ENCODE measurements around the gene OPCML. TPM values are rescaled to one million over a fixed set of nuclear protein-coding genes. Genes with fewer than 3 reads are reported as not detected.

OPCML gene
- total RNA-seq, 1 donor from 2014 or later = not detected

DNA sequence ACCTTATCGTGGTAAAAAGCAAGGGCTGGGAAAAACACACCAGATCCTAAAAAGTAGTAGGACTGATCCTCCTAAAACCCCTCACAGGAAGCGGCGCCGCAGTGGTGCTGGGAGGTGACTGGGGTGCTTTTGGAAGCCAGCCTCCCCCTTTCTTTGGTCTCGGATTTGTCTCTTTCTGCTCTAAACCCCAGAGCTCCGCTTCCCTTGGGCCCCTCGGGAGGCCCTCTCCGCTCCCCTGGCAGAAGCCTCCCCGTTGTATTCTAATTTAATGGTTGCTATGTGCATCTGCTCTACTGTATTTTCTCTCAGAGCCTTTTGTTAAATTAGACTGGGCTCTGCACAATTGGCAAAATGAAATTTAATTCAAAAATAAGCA, 587.7 kb downstream of the OPCML start:
- no peak for DNase-seq (ENCODE audit: low read depth in 2 of 2)

DNA sequence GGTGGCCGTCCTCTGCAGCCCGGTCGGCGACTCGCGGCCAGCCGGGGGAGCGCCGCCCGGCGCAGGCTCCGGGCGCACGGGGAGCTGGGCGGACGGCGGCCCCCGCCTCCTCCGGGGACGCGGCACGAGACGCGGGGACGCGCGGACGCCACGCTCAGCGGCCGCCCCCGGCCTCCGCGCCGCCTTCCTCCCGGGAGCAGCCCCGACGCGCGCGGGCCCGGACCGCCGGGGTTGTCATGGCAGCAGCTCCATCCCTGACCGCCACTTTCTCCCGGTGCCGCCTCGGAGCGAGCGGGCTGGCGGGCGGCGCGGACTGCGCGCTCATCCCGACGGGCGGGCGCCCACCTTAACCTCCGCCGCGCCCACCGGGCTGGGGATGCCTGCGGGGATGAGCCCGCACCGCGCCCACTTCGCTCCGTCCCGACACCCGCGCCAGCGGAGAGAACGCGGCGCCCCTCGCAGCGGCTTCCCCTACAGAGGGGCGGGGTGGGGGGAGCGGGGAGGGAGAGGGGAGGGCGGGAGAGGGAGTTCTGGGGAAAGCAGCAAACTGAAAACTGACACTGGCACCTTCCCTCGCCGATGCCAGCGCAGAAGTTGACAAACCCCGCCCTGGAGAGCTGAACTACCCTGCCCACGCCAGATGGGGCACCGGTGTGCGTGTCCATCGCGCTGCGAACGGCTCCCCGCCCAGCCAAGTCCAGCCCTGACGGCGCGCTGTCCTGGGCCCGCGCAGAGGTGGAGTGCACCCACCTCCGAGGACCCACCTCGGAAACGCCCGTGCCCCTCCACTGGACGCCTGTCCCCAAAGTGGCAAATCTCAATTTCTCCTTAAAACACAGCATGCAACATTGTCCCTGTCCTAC, 588.4 kb downstream of the OPCML start:
- no peak for DNase-seq (ENCODE audit: low read depth in 2 of 2)

DNA sequence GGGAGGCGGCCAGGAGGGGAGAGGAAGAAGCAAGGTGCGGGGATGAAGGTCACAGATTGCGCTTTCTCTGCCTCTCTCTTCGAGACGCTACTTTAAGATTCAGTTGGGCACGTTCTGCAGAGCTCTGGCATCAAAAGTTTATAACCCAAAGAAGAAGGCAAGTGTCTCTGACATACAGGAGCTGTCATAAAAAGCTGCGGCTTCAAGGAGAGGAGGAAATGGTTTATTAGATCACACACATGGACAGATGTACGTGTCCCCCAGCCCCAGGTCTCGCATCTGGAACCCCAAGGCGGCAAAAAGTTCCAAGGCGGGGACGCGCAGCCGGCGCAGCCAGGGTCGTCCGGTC, 589.0 kb downstream of the OPCML start:
- no peak for DNase-seq (ENCODE audit: low read depth in 2 of 2)

DNA sequence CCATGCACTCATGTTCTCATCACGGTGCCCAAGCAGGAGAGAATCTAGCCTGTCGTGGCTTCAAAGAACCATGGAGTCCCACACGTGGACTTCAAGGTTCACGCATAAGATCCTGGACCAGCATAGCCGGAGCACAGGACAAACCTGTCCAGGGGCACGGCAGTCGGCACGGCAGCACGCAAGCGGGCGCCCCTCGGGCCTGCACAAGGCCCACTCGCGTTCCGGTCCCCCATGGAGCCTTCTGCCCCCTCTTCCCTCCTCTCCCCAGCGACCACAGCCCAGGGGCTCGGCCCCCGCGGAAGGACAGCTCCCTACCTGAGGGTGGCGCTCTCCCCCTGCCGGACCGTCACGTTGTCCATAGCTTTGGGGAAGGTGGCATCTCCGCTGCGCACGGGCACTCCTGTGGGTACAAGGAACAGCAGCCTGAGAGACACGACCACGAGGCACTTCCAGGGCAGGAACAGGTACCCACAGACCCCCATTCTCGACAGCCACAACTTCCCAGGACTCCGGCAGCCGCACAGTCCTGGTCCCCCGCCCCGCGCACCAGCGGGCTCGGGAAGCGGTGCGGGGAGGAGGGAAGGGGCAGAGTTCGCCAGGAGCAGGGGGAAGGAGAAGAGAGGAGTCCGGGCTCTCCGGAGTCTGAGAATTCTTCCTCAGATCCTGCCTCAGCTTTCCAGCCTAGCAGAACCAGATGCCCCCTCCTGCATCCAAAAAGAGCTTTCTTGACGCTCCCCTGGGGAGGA, 589.5 kb downstream of the OPCML start:
- DNase-seq (ENCODE audit: low read depth in 2 of 2) = no peak

DNA sequence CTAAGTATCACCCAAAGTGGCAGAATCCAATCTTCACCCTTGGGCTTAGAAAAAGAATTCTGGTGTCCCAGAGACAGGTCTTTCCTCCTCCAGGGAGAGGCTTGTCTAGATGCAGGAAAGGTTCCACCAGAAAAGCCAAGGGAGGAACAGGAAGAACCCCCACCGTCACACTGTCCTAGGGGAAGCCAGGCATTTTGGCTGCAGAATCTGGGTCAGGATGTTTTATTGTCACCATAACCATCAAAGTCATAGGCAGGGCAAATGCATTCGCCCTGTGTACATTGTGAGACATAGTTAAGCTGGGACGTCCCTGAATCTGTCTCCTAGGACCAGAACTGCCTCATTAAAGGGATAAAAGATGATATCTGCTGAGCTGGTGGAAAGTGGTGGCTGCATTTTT, 590.5 kb downstream of the OPCML start:
- no peak for DNase-seq (ENCODE audit: low read depth in 2 of 2)

DNA sequence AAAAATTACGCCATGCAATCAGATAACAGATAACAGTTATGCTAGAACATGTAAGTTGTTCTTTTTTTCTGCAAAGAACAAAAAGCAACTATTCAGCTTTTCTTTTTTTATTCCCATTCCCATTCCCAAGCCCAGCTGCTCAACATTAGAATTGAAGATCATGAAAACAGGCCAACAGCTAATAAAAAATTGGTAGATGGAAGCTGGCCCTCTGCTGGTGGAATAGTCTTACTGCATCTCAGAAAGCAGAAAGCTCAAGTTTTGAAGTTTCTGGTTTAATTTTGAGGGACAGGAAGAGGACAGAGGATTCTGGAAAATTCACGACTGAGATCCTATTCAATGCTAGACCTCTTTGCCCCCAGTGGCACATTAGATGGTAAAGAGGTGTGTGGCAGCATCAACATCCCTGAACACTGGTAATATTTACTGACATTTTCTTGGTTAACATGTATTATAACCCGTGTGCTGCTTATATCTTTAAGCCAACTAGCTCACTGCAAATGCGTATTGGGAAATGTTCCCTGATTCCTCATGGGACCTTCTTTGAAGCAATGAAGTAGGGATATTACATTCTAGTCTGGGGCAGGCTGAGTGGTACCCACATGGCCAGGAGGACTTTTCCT, 591.2 kb downstream of the OPCML start:
- DNase-seq (ENCODE audit: low read depth in 2 of 2) = peak; percentile 5 to 16

DNA sequence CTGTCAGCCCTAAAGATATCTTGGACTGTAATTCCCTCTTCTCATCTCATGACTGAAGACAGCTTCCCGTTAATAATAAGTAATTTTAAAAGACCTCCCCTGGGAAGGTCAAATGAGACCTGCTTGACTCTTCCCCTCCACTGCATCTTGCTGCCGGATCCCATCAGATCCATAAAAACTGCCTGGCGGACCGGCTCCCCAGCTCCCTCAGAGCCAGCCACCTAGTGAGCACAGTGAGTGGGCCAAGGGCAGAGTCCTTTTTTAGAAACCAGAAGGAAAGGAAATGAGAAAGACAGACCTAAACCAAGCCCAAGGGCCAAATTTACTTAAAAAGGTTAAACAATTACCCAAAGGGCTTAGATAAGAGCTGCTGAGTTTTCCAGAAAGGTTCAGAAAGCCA, 595.3 kb downstream of the OPCML start:
- DNase-seq (ENCODE audit: low read depth in 2 of 2) = no peak

DNA sequence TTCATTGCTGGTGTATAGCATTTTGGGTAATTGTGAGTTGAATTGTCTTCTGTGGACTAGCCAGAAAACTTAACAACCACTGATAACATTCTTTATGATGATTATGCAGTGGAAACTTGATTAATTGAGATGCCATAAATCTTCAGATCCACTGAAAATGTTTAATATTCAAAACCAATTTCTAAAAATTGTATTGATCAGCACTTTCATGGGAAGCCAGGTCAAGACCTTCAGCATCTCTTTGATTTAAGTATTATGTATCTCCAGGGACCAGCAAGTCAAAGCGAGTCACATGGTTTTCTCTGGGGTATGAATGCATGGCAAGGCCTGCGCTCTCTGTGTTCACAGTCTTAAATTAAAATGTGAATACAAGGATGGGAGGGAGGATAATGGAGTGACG, 596.9 kb downstream of the OPCML start:
- no peak for DNase-seq (ENCODE audit: low read depth in 2 of 2)

DNA sequence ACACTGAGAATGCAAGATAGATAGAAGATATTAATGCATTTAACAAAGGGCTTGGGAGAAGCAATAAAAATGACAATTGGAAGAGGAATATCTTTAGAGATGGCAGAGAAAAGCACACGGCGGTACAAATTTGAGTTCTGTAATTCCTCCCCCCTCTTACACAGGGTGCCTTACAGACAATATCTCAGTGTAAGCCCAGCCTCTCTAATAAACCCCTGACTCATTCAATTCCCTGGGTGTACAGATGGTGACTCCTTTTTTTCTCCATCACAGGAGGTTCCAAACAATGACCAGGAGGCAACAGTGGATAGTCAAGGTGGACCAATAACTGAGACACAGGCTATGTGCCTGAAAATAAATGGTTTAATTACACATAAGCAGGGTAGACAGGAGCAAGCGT, 598.6 kb downstream of the OPCML start:
- DNase-seq (ENCODE audit: low read depth in 2 of 2) = no peak

DNA sequence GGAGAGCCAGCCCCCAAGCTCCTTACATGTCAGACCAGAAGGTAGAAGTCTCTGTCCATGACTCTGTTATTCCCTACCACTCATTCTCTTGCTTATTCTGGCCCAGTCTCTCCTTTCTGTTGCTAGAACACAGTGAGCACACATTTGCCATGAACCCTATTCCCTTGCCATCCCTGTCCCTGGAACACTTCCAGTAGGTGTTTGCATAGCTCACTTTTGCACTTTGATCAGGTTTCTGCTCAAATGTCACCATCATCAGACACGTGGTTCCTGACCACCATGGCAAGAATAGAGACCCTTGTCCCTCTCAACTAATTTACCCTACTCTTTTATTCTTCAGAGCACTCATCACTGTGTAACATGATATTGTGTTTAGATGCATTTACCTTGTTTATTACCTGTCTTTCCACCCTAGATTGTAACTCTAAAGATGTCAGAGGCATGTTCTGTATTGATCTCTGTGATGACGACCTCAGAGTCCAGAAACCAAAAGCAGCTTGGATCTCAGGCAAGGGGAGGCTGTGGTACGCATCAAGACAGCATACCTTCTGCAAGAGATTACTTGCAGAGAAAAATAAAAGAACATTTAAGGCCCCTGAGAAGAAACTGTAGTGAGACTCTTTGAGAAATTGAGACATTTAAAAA, 606.4 kb downstream of the OPCML start:
- no peak for DNase-seq (ENCODE audit: low read depth in 2 of 2)

DNA sequence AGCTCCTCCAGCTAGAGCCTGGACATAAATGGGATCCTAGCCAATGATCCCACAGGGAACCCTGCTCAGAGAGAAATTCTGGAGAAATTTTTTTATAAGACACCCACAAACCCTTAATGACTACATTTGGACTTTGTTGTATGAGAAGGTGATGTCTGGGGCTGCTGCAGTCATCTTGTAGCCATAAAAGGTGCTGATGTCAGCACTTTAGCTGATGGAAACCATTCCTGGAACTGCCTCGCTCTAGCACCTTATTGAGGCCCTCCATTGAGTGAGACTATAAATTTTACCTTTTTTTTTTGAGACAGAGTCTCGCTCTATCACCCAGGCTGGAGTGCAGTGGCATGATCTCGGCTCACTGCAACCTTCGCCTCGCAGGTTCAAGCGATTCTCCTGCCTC, 610.7 kb downstream of the OPCML start:
- DNase-seq (ENCODE audit: low read depth in 2 of 2) = no peak

DNA sequence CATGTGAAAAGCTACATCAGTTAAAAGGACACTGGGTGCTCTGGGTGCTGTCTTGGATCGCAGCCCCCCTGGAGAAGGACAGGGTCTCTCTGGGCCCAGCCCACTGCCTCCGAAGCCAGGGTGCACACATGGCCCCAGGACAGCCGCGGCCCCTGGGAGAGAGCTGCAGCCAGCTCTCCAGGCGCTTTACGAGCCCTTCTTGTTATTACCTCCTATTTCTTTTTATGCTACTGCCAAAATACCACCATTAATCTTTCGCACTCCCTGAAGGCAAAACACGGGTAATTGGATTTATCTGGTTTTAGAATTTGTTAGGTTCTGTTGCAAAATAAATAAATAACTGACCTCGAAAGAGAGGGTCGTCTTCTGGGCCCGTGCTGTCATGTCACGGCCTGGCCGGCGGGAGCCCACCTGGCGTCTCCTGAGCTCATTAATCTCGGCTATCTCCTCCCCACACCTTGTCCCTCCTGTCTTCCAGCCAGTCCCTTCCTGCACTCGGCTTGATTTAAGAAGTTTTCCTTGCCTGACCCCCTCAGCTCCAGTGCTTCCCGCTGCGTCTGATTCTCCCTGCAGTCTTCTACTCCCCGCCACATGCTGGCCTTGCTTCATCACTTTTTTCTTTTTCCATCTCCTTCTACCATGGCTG, 611.7 kb downstream of the OPCML start:
- DNase-seq (ENCODE audit: low read depth in 2 of 2) = no peak

DNA sequence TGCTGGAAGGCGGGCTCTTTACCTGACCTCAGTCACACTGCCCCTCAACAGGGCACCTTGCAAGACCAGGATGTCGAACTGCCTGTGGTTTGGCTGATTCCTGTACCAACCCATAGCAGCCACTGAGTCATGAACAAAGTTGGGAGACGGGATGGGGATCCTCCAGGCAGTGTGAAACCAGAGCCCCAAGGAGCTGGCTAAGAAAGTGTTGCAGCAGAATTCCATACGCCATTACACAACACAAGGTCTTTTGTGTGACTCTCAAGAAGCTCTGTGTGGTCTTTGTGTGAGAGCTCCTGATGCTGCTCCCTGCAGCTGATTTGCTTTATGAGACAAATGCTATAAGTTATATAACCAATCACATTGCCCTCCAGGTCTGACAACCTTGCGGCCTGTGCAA, 617.7 kb downstream of the OPCML start:
- no peak for DNase-seq (ENCODE audit: low read depth in 2 of 2)

DNA sequence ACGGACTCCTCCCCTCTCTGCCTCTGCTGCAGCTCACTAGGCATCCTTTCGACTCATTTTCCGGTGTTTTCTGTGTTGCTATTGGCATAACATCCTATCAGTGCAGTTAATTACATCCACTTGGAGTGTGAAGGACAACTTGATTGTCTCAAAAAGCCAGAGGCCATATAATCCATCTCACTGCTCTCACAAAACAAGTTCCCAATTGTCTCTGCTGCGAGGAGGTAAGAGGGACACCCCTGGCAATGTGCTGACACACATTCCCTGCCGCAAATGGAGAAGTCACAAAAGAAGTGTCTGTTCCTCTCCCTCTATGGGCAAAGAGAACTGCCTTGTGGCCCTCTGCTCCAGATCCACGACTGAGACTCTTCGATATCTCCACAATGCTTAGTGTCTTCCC, 618.4 kb downstream of the OPCML start:
- no peak for DNase-seq (ENCODE audit: low read depth in 2 of 2)

DNA sequence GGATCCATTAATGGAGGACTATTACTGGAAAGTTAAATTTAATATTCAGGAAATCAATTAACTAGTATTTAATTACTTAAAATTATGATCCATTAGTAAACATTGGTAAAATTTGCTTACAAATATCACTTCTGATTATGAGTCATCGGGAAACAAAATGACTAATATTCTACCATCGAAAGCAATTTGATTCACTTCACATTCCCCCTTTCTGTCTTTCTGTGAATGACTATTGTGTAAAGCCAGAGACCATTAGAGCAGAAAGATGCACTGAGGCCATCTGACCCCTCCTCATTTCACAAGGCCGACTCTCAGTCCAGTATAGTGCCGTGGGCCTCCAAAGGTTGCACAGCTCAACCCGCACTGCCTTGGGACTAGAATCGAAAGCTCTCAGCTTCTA, 619.0 kb downstream of the OPCML start:
- no peak for DNase-seq (ENCODE audit: low read depth in 2 of 2)

DNA sequence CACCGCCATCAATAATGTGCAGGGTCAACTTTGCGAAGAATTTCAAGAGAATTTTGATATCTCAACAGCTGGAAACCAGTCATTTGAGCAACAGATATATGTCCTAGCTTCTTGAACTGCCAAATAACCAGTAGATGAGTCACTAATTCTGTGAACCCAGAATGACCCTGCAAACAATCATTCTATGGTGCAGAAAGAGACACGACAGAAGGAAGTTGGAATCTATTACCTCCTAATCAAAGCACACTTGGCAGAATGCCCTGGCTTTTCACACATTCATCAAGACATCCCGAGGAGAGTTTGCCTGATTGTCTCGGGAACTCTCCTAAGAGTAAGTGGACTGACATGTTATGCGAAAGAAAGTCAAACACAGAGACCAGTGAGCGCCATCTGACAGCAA, 621.1 kb downstream of the OPCML start:
- DNase-seq (ENCODE audit: low read depth in 2 of 2) = peak in 1 of 2 donors; percentile 4

DNA sequence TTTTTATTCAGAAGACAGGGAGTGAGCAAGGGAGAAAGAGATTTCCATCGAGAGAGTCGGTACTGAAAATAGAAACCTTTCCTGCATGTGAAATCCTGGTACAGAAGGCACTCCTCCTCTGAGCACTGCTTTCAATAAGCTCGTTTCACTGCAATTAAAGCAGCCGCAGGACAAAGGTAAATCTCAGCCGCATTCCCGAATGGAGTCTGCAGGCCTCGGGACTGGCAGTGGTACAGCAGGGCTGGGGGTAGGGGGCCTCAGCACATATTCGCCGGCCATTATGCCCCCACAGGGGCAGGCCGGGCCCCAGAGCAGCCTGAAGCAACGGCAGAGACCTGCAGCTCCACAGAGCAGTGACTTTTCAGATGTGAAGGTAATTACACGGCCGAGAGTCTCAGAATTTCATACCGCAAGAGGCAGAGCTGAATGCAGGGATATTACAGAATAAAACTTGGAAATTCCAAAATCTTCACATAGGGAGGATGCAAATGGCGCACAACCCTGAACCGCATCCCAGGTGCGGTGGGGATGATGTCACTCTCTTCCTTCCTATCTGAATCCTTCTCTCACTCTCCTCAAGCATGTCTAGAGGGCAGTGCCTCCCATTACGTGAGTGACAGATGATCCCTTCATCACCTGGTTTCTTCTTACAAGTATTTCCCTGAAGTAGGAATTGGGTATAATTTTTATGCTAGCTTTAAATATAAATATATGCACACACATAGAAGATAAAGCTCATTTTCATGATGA, 622.1 kb downstream of the OPCML start:
- no peak for DNase-seq (ENCODE audit: low read depth in 2 of 2)

DNA sequence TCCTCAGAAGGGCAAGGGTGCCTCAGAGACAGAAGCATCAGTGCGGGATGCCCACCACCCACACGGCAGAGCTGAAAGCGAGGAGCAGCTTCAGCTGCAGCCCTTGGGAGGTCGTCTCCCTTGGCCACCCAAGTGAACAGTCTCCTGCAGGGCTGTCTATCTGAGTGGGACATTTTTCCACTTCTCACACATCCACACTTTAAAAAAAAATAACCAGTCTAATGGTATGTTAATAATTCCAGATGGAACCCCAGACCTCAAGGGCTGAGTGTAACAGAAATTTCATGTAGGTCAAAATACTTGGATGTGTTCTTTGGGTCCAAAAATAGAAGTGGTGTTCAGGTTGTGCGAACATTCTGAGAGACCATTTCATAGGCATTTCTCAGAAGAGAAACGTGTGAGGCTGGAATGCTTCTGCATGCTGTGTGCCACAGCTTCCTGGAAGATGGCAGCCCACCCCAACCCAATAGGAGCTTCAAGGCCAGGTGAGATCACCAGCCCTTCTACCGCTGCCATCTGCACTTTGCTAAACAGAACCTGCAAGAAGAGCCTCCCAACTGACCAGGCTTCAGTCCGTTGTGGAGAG, 623.2 kb downstream of the OPCML start:
- DNase-seq (ENCODE audit: low read depth in 2 of 2) = no peak

DNA sequence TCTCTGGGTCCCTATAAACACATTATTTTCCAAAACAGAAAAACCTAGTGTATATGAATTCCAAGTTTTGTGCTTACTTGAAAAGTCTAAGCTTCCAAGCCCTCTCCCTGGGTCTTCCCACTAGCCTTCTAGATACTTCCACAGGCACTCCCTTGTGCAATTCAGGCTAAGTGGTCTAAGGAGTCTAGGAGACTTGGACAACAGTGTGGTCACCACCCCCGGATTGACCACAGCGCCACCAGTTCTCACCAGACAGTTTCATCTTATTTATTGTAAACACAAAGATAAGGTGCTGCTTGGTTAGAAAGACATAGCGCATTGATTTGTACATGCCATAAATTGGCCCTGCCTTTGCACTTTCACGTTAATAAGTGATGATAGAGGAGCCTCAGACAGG, 623.9 kb downstream of the OPCML start:
- DNase-seq (ENCODE audit: low read depth in 2 of 2) = no peak

DNA sequence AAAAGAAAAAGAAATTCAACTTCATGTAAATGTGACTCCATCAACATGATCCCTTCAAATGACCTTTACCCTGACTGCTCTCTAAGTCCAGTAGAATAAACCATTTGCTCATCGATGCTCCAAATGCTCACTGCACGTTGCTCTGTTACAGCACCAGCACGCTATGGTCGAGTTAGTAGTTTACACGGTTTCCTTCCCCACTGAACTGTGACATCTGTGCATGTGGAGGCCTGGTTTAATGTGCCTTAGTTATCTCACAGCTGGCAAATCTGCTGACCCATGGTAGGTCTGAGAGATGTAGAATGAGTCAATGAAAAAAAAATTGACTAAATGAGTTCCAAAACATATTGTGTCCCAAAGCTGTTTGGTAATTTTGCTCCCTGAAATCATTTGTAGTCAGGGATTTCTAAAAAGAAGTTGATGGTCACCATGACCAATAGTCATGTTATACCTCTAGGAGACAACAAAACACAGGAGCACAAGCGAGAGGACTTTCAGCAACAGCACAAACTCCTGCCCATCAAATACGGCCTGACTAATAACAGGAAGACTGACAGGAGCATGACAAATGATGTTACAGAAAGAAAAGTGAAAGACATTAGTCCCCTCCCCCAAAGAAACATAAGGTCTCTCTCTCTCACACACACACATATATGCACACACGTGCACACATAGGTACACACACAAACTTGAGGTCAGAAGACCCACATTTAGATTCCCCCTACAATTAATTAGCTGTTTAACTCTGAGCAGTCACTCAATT, 624.5 kb downstream of the OPCML start:
- DNase-seq (ENCODE audit: low read depth in 2 of 2) = no peak

Data from dermis microvascular lymphatic vessel endothelial cell (primary cell).